GM23338 (cell line): ENCODE measurements around the gene VPS41. TPM values are rescaled to one million over a fixed set of nuclear protein-coding genes. Genes with fewer than 3 reads are reported as not detected.

Source experiments
- ATAC-seq: fragments of 200-7000 bp; cut with Tn5 transposase; 3 replicates; pipeline ENCODE4 v1.9.1; 2020
- DNase-seq: peaks from one replicate; pipeline ENCODE4 v3.0.0-alpha.2; 2015; ENCODE audit warnings: low spot score
- H2AFZ ChIP-seq: fragments of 200-600 bp; sonication (generic); 2 replicates; pipeline ENCODE4 v1.8.0; 2016; ENCODE audit warnings: antibody characterized with exemption, mild to moderate bottlenecking, moderate library complexity
- H3F3A ChIP-seq: fragments of 200-600 bp; sonication (generic); replicated peaks from 2 replicates; pipeline ENCODE4 v1.8.0; 2017; ENCODE audit warnings: antibody characterized with exemption, mixed run types, low read depth
- H3K27ac ChIP-seq: fragments of 200-600 bp; sonication (generic); 2 replicates; pipeline ENCODE4 v1.6.1; 2016; ENCODE audit warnings: low read depth
- H3K27me3 ChIP-seq: fragments of 200-600 bp; sonication (generic); 2 replicates; pipeline ENCODE4 v1.8.0; 2016; ENCODE audit warnings: mild to moderate bottlenecking, mixed run types, moderate library complexity; ENCODE audit not compliant: insufficient read depth
- H3K36me3 ChIP-seq: fragments of 200-600 bp; sonication (generic); 2 replicates; pipeline ENCODE4 v1.8.0; 2016; ENCODE audit warnings: mild to moderate bottlenecking; ENCODE audit not compliant: insufficient read depth
- H3K4me1 ChIP-seq: fragments of 200-600 bp; sonication (generic); 2 replicates; pipeline ENCODE4 v1.8.0; 2016; ENCODE audit warnings: mild to moderate bottlenecking, moderate library complexity; ENCODE audit not compliant: insufficient read depth
- H3K4me2 ChIP-seq: fragments of 200-600 bp; sonication (generic); 2 replicates; pipeline ENCODE4 v1.7.1; 2017; ENCODE audit warnings: mixed run types
- H3K4me3 ChIP-seq: fragments of 200-600 bp; sonication (generic); 2 replicates; pipeline ENCODE4 v1.6.1; 2016; ENCODE audit warnings: mixed run types
- H3K79me2 ChIP-seq: fragments of 200-600 bp; sonication (generic); replicated peaks from 2 replicates; pipeline ENCODE4 v1.8.0; 2017; ENCODE audit warnings: mild to moderate bottlenecking; ENCODE audit not compliant: insufficient read depth
- H3K9me2 ChIP-seq: fragments of 200-600 bp; sonication (generic); 2 replicates; pipeline ENCODE4 v1.8.0; 2017; ENCODE audit not compliant: insufficient read depth
- H4K20me1 ChIP-seq: fragments of 200-600 bp; sonication (generic); replicated peaks from 2 replicates; pipeline ENCODE4 v1.8.0; 2017; ENCODE audit warnings: mild to moderate bottlenecking; ENCODE audit not compliant: insufficient read depth
- H3K27ac Mint-ChIP-seq: 2 replicates; pipeline ENCODE4 v1.8.0; 2020; ENCODE audit warnings: inconsistent platforms, mild to moderate bottlenecking, moderate library complexity, mixed read lengths
- H3K27me3 Mint-ChIP-seq: 3 replicates; pipeline ENCODE4 v1.8.0; 2022; ENCODE audit warnings: low read depth, mild to moderate bottlenecking, moderate library complexity, mixed read lengths, inconsistent platforms; ENCODE audit not compliant: insufficient read depth, poor library complexity
- H3K36me3 Mint-ChIP-seq: 3 replicates; pipeline ENCODE4 v1.8.0; 2021; ENCODE audit warnings: low read depth, mild to moderate bottlenecking, inconsistent platforms, moderate library complexity, mixed read lengths
- H3K4me1 Mint-ChIP-seq: 3 replicates; pipeline ENCODE4 v1.8.0; 2020; ENCODE audit warnings: mild to moderate bottlenecking, inconsistent platforms, mixed read lengths
- H3K4me3 Mint-ChIP-seq: 3 replicates; pipeline ENCODE4 v1.8.0; 2021; ENCODE audit warnings: moderate library complexity, mild to moderate bottlenecking, inconsistent platforms, mixed read lengths
- H3K9me3 Mint-ChIP-seq: 3 replicates; pipeline ENCODE4 v1.8.0; 2020; ENCODE audit warnings: moderate library complexity, mild to moderate bottlenecking, inconsistent platforms, mixed read lengths
- EZH2phosphoT487 ChIP-seq: fragments of 200-600 bp; sonication (generic); IDR thresholded peaks from one replicate; pipeline ENCODE4 v1.8.1; 2018; ENCODE audit warnings: antibody characterized with exemption; ENCODE audit not compliant: unreplicated experiment
- JUNB ChIP-seq: IDR thresholded peaks from one replicate; pipeline ENCODE4 v1.6.1; 2016; ENCODE audit warnings: antibody characterized with exemption; ENCODE audit not compliant: unreplicated experiment
- STAT1 ChIP-seq: IDR thresholded peaks from one replicate; pipeline ENCODE4 v1.6.1; 2016; ENCODE audit warnings: antibody characterized with exemption; ENCODE audit not compliant: unreplicated experiment
- ZNF114 ChIP-seq: fragments of 250-450 bp; sonication (Bioruptor Pico); IDR thresholded peaks from 2 replicates; pipeline ENCODE4 v1.5.0; 2020; ENCODE audit warnings: mild to moderate bottlenecking, moderate library complexity
- polyA plus RNA-seq: library from polyadenylated mRNA; unstranded; fragments of >200 nt; fragmentation: Nextera tagmentation; extraction: Ambion mirVana; gene quantifications from 2 replicates; pipeline ENCODE4 v1.2.1, GENCODE V29; 2016
- total RNA-seq: library from RNA; depleted of rRNA; stranded (reverse); fragments of >200 nt; shearing (Covaris generic); gene quantifications from 2 replicates; pipeline ENCODE4 v1.2.3, GENCODE V29; 2014
- TF ChIP-seq, protein P1 (sequence below): IDR thresholded peaks from 2 replicates; pipeline ENCODE4 v1.6.1; 2016; ENCODE audit warnings: antibody characterized with exemption
- TF ChIP-seq, protein P2 (sequence below), 2 experiments: fragments of 200-600 bp in 1 of 2; sonication (generic) in 1 of 2; conservative IDR thresholded peaks; 2 replicates each; pipeline versions ENCODE4 v1.5.1 to v1.6.1; 2016 to 2017; ENCODE audit warnings: antibody characterized with exemption in 2 of 2, low read depth in 2 of 2, mild to moderate bottlenecking in 2 of 2, moderate library complexity in 1 of 2
- TF ChIP-seq, protein P3 (sequence below): fragments of 250-450 bp; sonication (Bioruptor Pico); IDR thresholded peaks from 2 replicates; pipeline ENCODE4 v1.5.0; 2020; ENCODE audit warnings: mild to moderate bottlenecking, moderate library complexity
- TF ChIP-seq, protein P4 (sequence below): IDR thresholded peaks from one replicate; pipeline ENCODE4 v1.6.1; 2018; ENCODE audit warnings: antibody characterized with exemption; ENCODE audit not compliant: unreplicated experiment

The VPS41 gene
- total and polyA plus RNA-seq, 2 experiments from 2014 or later: 20.2 to 41.2 TPM

DNA sequence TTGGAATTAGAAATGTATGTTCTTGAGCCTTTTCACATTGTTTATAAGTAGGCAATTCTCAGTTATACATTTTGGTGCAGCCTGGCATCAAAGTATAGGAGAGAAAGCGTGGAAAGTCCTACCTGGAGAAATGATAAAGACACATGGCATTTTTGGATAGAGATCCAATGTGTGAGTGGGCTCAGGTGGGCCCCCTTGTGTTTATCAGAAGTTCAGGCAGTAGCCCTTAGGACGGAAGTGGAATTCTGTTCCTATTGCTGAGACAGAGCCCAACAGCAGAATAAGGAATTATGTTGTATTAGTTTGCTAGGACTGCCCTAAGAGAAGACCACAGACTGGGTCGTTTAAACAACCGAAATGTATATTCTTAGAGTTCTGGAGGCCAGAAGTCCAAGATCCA is 192.6 kb downstream of the VPS41 start:
- Mint-ChIP-seq H3K4me3 (no peak overlapping the region), H3K4me1 (peaks cover 5% of the 10 kb centered on the region), H3K36me3 (peaks cover 4% of the 10 kb centered on the region; the same call in 1 of the 3 replicates), H3K27ac (no peak overlapping the region), H3K9me3 (no peaks in the 10 kb centered on the region; the same call in 2 of the 3 replicates), H3K27me3 (no peaks in the 10 kb centered on the region)
- Histone ChIP-seq H3K36me3 (no peaks in the 10 kb centered on the region), H3K9me2 (peaks cover 3% of the 10 kb centered on the region; the same call in 1 of the 2 replicates), H2AFZ (no peak overlapping the region), H3F3A (no peaks in the 10 kb centered on the region), H3K79me2 (no peaks in the 10 kb centered on the region), H3K27ac (no peak overlapping the region), H3K4me3 (no peak overlapping the region), H4K20me1 (0 out of 2 replicates have a peak, but pooled peaks cover 2% of the 10 kb centered on the region), H3K4me2 (no peak overlapping the region), H3K4me1 (no peaks in the 10 kb centered on the region), H3K27me3 (no peaks in the 10 kb centered on the region)
- TF ChIP-seq EZH2phosphoT487 (no peak), JUNB (no peak), ZNF114 (CRISPR knock-in tag) (no peak), STAT1 (no peak)
- TF ChIP-seq, protein P1, sequence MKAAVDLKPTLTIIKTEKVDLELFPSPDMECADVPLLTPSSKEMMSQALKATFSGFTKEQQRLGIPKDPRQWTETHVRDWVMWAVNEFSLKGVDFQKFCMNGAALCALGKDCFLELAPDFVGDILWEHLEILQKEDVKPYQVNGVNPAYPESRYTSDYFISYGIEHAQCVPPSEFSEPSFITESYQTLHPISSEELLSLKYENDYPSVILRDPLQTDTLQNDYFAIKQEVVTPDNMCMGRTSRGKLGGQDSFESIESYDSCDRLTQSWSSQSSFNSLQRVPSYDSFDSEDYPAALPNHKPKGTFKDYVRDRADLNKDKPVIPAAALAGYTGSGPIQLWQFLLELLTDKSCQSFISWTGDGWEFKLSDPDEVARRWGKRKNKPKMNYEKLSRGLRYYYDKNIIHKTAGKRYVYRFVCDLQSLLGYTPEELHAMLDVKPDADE: no peak
- TF ChIP-seq, protein P2, sequence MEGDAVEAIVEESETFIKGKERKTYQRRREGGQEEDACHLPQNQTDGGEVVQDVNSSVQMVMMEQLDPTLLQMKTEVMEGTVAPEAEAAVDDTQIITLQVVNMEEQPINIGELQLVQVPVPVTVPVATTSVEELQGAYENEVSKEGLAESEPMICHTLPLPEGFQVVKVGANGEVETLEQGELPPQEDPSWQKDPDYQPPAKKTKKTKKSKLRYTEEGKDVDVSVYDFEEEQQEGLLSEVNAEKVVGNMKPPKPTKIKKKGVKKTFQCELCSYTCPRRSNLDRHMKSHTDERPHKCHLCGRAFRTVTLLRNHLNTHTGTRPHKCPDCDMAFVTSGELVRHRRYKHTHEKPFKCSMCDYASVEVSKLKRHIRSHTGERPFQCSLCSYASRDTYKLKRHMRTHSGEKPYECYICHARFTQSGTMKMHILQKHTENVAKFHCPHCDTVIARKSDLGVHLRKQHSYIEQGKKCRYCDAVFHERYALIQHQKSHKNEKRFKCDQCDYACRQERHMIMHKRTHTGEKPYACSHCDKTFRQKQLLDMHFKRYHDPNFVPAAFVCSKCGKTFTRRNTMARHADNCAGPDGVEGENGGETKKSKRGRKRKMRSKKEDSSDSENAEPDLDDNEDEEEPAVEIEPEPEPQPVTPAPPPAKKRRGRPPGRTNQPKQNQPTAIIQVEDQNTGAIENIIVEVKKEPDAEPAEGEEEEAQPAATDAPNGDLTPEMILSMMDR (conservative IDR thresholded peaks at IDR 0.05; ENCODE audit: low read depth in 2 of 2): peak; percentile 61 to 63
- TF ChIP-seq, protein P3, sequence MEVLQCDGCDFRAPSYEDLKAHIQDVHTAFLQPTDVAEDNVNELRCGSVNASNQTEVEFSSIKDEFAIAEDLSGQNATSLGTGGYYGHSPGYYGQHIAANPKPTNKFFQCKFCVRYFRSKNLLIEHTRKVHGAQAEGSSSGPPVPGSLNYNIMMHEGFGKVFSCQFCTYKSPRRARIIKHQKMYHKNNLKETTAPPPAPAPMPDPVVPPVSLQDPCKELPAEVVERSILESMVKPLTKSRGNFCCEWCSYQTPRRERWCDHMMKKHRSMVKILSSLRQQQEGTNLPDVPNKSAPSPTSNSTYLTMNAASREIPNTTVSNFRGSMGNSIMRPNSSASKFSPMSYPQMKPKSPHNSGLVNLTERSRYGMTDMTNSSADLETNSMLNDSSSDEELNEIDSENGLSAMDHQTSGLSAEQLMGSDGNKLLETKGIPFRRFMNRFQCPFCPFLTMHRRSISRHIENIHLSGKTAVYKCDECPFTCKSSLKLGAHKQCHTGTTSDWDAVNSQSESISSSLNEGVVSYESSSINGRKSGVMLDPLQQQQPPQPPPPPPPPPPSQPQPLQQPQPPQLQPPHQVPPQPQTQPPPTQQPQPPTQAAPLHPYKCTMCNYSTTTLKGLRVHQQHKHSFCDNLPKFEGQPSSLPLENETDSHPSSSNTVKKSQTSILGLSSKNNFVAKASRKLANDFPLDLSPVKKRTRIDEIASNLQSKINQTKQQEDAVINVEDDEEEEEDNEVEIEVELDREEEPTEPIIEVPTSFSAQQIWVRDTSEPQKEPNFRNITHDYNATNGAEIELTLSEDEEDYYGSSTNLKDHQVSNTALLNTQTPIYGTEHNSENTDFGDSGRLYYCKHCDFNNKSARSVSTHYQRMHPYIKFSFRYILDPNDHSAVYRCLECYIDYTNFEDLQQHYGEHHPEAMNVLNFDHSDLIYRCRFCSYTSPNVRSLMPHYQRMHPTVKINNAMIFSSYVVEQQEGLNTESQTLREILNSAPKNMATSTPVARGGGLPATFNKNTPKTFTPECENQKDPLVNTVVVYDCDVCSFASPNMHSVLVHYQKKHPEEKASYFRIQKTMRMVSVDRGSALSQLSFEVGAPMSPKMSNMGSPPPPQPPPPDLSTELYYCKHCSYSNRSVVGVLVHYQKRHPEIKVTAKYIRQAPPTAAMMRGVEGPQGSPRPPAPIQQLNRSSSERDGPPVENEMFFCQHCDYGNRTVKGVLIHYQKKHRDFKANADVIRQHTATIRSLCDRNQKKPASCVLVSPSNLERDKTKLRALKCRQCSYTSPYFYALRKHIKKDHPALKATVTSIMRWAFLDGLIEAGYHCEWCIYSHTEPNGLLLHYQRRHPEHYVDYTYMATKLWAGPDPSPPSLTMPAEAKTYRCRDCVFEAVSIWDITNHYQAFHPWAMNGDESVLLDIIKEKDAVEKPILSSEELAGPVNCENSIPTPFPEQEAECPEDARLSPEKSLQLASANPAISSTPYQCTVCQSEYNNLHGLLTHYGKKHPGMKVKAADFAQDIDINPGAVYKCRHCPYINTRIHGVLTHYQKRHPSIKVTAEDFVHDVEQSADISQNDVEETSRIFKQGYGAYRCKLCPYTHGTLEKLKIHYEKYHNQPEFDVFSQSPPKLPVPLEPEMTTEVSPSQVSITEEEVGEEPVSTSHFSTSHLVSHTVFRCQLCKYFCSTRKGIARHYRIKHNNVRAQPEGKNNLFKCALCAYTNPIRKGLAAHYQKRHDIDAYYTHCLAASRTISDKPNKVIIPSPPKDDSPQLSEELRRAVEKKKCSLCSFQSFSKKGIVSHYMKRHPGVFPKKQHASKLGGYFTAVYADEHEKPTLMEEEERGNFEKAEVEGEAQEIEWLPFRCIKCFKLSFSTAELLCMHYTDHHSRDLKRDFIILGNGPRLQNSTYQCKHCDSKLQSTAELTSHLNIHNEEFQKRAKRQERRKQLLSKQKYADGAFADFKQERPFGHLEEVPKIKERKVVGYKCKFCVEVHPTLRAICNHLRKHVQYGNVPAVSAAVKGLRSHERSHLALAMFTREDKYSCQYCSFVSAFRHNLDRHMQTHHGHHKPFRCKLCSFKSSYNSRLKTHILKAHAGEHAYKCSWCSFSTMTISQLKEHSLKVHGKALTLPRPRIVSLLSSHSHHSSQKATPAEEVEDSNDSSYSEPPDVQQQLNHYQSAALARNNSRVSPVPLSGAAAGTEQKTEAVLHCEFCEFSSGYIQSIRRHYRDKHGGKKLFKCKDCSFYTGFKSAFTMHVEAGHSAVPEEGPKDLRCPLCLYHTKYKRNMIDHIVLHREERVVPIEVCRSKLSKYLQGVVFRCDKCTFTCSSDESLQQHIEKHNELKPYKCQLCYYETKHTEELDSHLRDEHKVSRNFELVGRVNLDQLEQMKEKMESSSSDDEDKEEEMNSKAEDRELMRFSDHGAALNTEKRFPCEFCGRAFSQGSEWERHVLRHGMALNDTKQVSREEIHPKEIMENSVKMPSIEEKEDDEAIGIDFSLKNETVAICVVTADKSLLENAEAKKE (CRISPR knock-in tag): no peak
- TF ChIP-seq, protein P4, sequence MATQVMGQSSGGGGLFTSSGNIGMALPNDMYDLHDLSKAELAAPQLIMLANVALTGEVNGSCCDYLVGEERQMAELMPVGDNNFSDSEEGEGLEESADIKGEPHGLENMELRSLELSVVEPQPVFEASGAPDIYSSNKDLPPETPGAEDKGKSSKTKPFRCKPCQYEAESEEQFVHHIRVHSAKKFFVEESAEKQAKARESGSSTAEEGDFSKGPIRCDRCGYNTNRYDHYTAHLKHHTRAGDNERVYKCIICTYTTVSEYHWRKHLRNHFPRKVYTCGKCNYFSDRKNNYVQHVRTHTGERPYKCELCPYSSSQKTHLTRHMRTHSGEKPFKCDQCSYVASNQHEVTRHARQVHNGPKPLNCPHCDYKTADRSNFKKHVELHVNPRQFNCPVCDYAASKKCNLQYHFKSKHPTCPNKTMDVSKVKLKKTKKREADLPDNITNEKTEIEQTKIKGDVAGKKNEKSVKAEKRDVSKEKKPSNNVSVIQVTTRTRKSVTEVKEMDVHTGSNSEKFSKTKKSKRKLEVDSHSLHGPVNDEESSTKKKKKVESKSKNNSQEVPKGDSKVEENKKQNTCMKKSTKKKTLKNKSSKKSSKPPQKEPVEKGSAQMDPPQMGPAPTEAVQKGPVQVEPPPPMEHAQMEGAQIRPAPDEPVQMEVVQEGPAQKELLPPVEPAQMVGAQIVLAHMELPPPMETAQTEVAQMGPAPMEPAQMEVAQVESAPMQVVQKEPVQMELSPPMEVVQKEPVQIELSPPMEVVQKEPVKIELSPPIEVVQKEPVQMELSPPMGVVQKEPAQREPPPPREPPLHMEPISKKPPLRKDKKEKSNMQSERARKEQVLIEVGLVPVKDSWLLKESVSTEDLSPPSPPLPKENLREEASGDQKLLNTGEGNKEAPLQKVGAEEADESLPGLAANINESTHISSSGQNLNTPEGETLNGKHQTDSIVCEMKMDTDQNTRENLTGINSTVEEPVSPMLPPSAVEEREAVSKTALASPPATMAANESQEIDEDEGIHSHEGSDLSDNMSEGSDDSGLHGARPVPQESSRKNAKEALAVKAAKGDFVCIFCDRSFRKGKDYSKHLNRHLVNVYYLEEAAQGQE: no peak
- DNase-seq (peak; percentile 66), ATAC-seq (peak; percentile 69)
